ENCODE results near the gene ME1.
"Not testable (repeated sequence)": the region's sequence is repeated elsewhere in the genome, so short reads cannot be mapped to it uniquely, and the experiment has no call there.

Gene ME1

GRCh38 chr6:83352424-83353061, 78.3 kb downstream of the ME1 start:
- no peak for DNase-seq (ENCODE audit: low spot score)

GRCh38 chr6:83343121-83343520, 87.7 kb downstream of the ME1 start:
- DNase-seq (ENCODE audit: low spot score): no peak

DNA sequence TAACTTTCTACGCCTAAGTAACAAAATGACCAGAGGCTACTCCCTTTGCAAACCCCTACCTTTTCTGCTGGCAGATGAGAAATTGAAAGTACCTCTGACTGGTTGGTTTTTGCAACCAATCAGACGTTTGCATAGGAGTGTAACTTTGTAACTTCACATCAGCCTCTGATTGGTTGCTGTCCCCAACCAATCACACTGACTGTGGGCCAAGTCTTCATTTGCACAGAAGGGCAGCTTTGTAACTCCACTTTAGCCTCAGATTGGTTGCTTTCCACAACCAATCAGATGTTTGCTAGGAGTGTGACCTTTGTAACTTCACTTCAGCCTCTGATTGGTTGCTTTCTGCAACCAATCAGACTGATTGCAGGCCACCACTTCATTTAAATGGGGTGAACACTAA, 89.1 kb downstream of the ME1 start:
- no peak for DNase-seq (ENCODE audit: low spot score)

DNA sequence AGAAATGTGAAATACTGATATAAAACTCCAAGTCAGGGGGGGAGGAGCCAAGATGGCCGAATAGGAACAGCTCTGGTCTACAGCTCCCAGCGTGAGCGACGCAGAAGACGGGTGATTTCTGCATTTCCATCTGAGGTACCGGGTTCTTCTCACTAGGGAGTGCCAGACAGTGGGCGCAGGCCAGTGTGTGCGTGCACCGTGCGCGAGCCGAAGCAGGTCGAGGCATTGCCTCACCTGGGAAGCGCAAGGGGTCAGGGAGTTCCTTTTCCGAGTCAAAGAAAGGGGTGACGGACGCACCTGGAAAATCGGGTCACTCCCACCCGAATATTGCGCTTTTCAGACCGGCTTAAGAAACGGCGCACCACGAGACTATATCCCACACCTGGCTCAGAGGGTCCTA, 96.9 kb downstream of the ME1 start:
- not testable (repeated sequence) for DNase-seq (ENCODE audit: low spot score)

DNA sequence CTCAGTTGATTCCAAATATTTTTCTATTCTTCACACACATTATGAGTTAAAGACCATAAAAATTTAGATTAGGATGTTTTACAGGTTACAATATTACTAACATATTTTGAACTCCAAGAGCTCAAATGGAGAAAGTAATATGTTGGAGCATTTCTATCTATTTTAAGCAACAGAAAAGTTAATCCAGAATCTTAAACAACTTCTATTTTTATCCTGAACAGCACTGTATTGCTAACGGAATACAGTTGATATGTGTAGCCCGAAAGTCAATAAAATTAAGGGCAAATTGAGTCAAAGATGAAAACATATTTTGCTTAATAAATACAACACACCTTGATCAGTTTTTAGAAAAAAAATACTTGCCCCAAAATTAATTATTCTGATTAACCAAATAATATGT, 97.4 kb downstream of the ME1 start:
- DNase-seq (ENCODE audit: low spot score): no peak

- no peak for DNase-seq (ENCODE audit: low spot score)
Measured at GRCh38 chr6:83314693-83315092, 116.2 kb downstream of the ME1 start.

- DNase-seq (ENCODE audit: low spot score): no peak
Measured at GRCh38 chr6:83313882-83314281, 117.0 kb downstream of the ME1 start.

GRCh38 chr6:83311231-83311630, 119.6 kb downstream of the ME1 start:
- no peak for DNase-seq (ENCODE audit: low spot score)

GRCh38 chr6:83310046-83310445, 120.8 kb downstream of the ME1 start:
- DNase-seq (ENCODE audit: low spot score): no peak

DNA sequence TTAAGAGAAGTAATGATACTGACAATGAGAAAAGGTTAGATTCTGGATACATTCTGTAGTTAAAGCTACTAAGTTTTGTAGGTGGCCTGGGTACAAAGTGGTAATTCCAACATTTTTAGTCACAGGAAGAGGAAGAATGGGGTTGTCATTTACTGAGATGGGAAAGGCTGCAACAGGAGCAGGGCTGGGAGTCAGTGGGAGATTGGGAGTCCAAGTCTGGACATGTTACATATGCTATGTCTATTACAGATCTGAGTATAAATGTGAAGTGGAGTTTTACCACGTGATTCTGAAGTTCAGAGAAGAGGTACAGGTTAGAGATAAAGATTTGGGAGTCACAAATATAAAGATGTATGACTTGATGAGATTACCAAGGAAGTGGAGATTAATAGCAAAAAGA, 121.5 kb downstream of the ME1 start:
- no peak for DNase-seq (ENCODE audit: low spot score)

DNA sequence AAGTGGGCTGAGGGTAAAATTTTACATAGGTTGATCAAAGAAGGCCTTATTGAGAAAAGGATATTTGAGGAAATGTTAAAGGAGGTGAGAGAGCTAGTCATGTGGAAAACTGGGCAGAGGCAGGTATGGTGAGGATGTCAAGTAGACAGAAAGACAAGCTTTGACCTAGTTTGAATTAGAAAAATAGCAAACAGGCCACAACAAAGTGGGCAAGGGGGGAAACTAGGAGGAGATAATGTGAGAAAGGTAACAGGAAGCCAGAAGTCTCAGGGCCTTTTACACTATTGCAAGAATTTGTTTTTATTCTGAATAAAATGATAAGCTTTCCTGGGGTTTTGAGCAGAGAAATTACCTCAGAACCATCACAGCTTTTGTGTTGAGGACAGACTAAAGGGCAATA, 122.0 kb downstream of the ME1 start:
- DNase-seq (ENCODE audit: low spot score): no peak

- DNase-seq (ENCODE audit: low spot score): no peak
Measured at GRCh38 chr6:83307849-83308248, 123.0 kb downstream of the ME1 start.

GRCh38 chr6:83303426-83303825, 127.4 kb downstream of the ME1 start:
- DNase-seq (ENCODE audit: low spot score): no peak

DNA sequence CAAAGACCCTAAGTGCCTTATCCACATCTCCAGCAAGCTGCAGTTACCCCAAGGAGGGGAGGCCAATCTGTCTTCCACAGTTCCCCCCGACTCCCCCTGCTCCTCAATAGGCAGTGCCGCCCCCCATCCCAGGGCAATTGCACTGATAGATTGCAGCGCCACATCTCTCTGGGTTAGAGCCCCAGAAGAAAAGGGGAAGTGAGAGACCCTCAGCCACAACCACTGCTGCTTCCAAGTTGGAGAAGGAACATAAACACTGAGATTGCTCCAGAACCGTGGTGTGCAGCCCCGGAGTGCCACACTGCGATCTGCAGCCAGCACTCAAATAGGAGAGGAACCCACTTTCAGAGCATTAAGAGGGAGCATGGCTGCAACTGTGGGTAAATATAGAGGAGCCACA, 136.2 kb downstream of the ME1 start:
- DNase-seq (ENCODE audit: low spot score): no peak

GRCh38 chr6:83292900-83293843, 137.7 kb downstream of the ME1 start:
- no peak for DNase-seq (ENCODE audit: low spot score)

GRCh38 chr6:83287298-83287697, 143.6 kb downstream of the ME1 start:
- not testable (repeated sequence) for DNase-seq (ENCODE audit: low spot score)

DNA sequence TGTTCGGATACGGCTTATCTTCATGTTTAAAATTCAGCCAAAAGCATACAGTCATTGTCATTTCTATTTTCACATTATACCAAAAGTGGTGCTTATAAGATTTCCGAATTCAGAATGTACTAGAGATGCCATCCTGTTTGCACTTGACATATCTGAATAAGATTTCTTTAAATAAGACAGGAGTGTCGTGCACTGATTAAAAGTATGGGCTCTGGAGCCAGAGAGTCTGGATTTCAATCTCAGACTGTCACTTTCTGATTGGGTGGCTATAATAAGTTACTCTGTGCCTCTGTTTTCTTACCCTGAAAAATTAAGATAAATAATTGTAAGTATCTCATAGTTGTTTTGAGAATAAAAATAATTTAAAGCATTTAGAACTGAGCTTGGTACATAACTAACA, 144.9 kb downstream of the ME1 start:
- no peak for DNase-seq (ENCODE audit: low spot score)

DNA sequence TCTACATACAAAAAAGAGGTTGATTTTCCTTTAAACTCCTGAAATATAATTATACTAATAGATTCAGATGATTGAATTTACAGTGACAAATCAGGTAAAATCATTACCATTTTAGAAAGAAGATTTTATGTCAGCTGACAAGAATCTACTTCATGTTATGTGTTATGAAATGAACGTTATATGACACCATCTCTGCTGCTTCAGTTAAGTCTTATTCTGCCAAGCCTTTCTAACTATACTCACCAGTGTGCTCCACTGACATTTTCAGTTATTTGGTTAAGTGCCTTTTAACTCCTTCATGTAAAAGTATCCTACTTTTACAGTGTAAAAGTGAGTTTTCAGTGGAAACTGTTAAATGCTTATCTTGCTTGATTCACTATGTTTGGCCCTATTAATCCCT, 157.3 kb downstream of the ME1 start:
- no peak for DNase-seq (ENCODE audit: low spot score)

GRCh38 chr6:83270971-83271719, 159.7 kb downstream of the ME1 start:
- DNase-seq (ENCODE audit: low spot score): no peak

GRCh38 chr6:83265384-83265783, 165.5 kb downstream of the ME1 start:
- DNase-seq (ENCODE audit: low spot score): no peak

- DNase-seq (ENCODE audit: low spot score): no peak
Measured at GRCh38 chr6:83260577-83260976, 170.3 kb downstream of the ME1 start.

DNA sequence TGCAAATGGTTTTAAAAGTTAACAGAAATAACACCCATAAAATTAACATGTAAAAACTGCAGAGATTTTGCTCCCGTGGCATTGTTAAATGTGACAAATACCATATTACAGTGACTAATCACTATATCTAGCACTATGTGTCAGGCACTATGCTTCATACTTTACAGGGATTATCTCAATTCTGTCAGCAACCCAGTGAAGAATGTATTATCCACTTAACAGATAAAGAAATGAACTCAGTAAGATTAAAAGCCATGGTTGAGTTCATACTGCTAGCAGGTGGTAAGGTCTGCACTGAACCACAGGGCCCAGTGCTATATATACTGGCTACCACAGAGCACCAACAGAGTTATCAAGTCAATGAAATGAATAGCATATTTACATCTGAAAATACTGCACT, 172.3 kb downstream of the ME1 start:
- peak; percentile 33 for DNase-seq (ENCODE audit: low spot score)

DNA sequence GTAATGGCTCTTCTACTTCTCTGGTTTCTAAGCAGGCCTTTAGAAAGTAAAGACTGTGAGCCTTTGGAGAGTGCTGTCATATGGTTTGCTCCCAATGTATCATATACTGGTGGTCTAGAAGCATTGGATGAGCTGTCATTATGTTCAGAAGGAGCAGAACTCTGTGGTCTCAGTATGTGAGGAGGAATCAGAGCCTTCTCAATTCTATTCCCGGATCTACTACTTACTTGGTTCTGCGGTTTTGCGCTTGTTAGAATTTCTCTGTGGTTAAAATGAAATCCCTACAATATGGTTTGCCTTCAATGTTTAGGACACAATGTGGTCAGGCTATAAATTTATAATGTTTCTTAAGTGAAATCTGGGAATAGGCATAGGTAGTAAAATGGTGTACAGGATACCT, 173.1 kb downstream of the ME1 start:
- no peak for DNase-seq (ENCODE audit: low spot score)

Data from D341Med (cell line).